GM12872 (cell line): ENCODE measurements around the gene AQP5.

ENCODE experiments used
- CTCF ChIP-seq: IDR thresholded peaks from 3 replicates; pipeline ENCODE4 v1.5.1; 2011; ENCODE audit warnings: low read depth, mild to moderate bottlenecking, low read length, moderate library complexity; ENCODE audit not compliant: insufficient read depth

AQP5 gene

GRCh38 chr12:49925433-49926204 is 36.1 kb upstream of the AQP5 start:
- no peak for TF ChIP-seq CTCF

- TF ChIP-seq CTCF = no peak
These were observed 33.2 kb upstream of the AQP5 start for GRCh38 chr12:49928471-49928870.

- TF ChIP-seq CTCF = no peak
These were observed 32.1 kb upstream of the AQP5 start for GRCh38 chr12:49929581-49929980.

GRCh38 chr12:49930515-49931288 is 31.0 kb upstream of the AQP5 start:
- no peak for TF ChIP-seq CTCF

- no peak for TF ChIP-seq CTCF
These were observed 29.6 kb upstream of the AQP5 start for GRCh38 chr12:49932023-49932422.

GRCh38 chr12:49932533-49933130 is 29.0 kb upstream of the AQP5 start:
- TF ChIP-seq CTCF = no peak

GRCh38 chr12:49933796-49934195 is 27.9 kb upstream of the AQP5 start:
- TF ChIP-seq CTCF = no peak
